ENCODE measurements around the gene PSMG1. TPM values are rescaled to one million over a fixed set of nuclear protein-coding genes. Genes with fewer than 3 reads are reported as not detected.

PSMG1 gene
- polyA plus RNA-seq, 1 of the 3 experiments (the other 2 are of a cell fraction), result 39.6 TPM

DNA sequence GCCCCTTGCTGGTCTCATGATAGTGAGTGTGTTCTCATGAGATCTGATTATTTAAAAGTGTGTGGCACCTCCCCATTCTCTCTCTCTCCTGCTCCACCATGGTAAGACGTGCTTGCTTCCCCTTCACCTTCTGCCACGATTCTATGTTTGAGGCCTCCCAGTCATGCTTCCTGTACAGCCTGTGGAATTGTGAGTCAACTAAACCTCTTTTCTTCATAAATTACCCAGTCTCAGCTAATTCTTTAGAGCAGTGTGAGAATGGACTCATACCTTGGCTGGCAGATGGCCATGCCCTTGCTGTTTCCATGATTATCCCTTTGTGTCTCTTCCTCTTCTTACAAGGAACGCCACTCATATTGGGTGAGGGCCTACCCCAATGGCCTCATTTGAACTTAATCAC lies 40.3 kb downstream of the PSMG1 start:
- CTCF ChIA-PET, result interaction anchor here (0.7 to 1.4 kb wide), 3 partner anchors 9 to 409 kb away, joined by 3 to 4 read pairs (median 3); no protein-coding TSS in a partner anchor
- DNase-seq, result no peak
- 77% methylated on average over 3 of the region's 3 CpGs for WGBS (ENCODE audit: low lambda C conversion rate)

DNA sequence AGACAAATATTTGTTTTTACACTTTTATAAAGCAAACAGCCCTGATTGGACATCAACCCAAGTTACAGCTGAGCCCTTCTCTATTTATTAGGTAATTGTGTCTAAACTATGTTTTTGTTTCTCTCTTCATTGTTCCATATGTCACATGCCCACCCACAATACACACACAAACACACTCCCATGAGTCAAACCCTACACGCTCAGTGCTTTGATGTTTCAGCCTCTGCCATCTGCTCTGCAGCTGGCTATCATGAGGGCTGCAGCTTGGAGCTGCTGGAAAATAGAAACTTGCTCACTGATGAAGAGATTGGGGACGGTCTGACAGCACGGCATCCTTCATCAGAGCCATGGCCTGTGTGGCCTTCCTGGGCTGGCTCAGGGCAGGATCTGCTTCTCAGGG lies 41.7 kb downstream of the PSMG1 start:
- Histone ChIP-seq H3K9me2 (no peaks in the 10 kb centered on the region), H2AFZ (ENCODE audit: low read depth) (no peak overlapping the region), H3K36me3 (replicated peaks in 1 of 2; ENCODE audit: control insufficient read depth in 1 of 2, insufficient read depth in 2 of 2, low read length in 1 of 2) (no peaks in the 10 kb centered on the region), H3F3A (replicated peaks; ENCODE audit: insufficient read depth) (no peaks in the 10 kb centered on the region), H3K27me3 (ENCODE audit: insufficient read depth) (no peaks in the 10 kb centered on the region), H3K4me3 (ENCODE audit: low read depth in 2 of 2, low read length in 1 of 2) (no peak overlapping the region), H3K4me1 (ENCODE audit: control insufficient read depth in 1 of 2, insufficient read depth in 2 of 2, low read depth in 1 of 2, low read length in 1 of 2) (peaks cover 3 to 25% of the 10 kb centered on the region in 2 experiments; a peak in 1 of 4 replicates), H3K9ac (no peak overlapping the region), H3K9me3 (no peaks in the 10 kb centered on the region), H4K20me1 (ENCODE audit: insufficient read depth) (no peaks in the 10 kb centered on the region), H3K27ac (ENCODE audit: low read depth in 2 of 2, low read length in 1 of 2) (peak overlapping the region in 1 of 2 experiments; percentile 73; a peak in 2 of 4 replicates), H3K79me2 (ENCODE audit: insufficient read depth) (no peaks in the 10 kb centered on the region), H3K4me2 (no peak overlapping the region)
- peak; percentile 57 for DNase-seq
- WGBS (ENCODE audit: low lambda C conversion rate), result 51% methylated on average over 3 of the region's 3 CpGs
- TF ChIP-seq YY1 (IDR thresholded peaks at IDR 0.05; ENCODE audit: low read depth), result no peak
- no peak for TF ChIP-seq POLR2AphosphoS5 (IDR thresholded peaks at IDR 0.05; ENCODE audit: low read depth, low read length)
- peak; percentile 80; the same call in 1 of the 2 replicates for TF ChIP-seq MXI1 (IDR thresholded peaks at IDR 0.05; ENCODE audit: low read depth, low read length)
- no peak for TF ChIP-seq ELF1 (IDR thresholded peaks at IDR 0.05)
- 0 out of 2 replicates have a peak, but pooled peaks have one; percentile 30 for TF ChIP-seq FOXJ3 (CRISPR knock-in tag; IDR thresholded peaks at IDR 0.05)
- TF ChIP-seq, protein P1, sequence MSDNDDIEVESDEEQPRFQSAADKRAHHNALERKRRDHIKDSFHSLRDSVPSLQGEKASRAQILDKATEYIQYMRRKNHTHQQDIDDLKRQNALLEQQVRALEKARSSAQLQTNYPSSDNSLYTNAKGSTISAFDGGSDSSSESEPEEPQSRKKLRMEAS (IDR thresholded peaks at IDR 0.05; ENCODE audit: low read depth), result no peak
- peak; percentile 84 for TF ChIP-seq GATA2 (CRISPR knock-in tag; IDR thresholded peaks at IDR 0.05)
- TF ChIP-seq, protein P2, sequence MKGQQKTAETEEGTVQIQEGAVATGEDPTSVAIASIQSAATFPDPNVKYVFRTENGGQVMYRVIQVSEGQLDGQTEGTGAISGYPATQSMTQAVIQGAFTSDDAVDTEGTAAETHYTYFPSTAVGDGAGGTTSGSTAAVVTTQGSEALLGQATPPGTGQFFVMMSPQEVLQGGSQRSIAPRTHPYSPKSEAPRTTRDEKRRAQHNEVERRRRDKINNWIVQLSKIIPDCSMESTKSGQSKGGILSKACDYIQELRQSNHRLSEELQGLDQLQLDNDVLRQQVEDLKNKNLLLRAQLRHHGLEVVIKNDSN (IDR thresholded peaks at IDR 0.05; ENCODE audit: borderline replicate concordance, low read depth), result no peak
- TF ChIP-seq RCOR1 (IDR thresholded peaks at IDR 0.05; ENCODE audit: low read length), result peak; percentile 54; the same call in 1 of the 2 replicates
- no peak for TF ChIP-seq RXRA (IDR thresholded peaks at IDR 0.05; ENCODE audit: borderline replicate concordance, low read depth)
- no peak for TF ChIP-seq RFX5 (IDR thresholded peaks at IDR 0.05; ENCODE audit: low read length)
- peak; percentile 76 for TF ChIP-seq TCF12 (IDR thresholded peaks at IDR 0.05)
- POLR2A ChIA-PET, result interaction anchor here (0.8 kb wide), 1 partner anchor 331 kb away, joined by 3 read pairs; no protein-coding TSS in a partner anchor
- CTCF ChIA-PET, result interaction anchor here (0.9 to 7.7 kb wide), 9 partner anchors 16 to 430 kb away, joined by 3 to 104 read pairs (median 6); no protein-coding TSS in a partner anchor

More for the DNA sequence above, 40.3 kb downstream of the PSMG1 start:
- H3K27ac ChIP-seq (ENCODE audit: low read depth in 2 of 2, low read length in 1 of 2), result no peak overlapping the region
- no peak overlapping the region for H2AFZ ChIP-seq (ENCODE audit: low read depth)
- TF ChIP-seq, protein P3, sequence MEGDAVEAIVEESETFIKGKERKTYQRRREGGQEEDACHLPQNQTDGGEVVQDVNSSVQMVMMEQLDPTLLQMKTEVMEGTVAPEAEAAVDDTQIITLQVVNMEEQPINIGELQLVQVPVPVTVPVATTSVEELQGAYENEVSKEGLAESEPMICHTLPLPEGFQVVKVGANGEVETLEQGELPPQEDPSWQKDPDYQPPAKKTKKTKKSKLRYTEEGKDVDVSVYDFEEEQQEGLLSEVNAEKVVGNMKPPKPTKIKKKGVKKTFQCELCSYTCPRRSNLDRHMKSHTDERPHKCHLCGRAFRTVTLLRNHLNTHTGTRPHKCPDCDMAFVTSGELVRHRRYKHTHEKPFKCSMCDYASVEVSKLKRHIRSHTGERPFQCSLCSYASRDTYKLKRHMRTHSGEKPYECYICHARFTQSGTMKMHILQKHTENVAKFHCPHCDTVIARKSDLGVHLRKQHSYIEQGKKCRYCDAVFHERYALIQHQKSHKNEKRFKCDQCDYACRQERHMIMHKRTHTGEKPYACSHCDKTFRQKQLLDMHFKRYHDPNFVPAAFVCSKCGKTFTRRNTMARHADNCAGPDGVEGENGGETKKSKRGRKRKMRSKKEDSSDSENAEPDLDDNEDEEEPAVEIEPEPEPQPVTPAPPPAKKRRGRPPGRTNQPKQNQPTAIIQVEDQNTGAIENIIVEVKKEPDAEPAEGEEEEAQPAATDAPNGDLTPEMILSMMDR (IDR thresholded peaks at IDR 0.05), result no peak
- no peak for TF ChIP-seq RCOR1 (IDR thresholded peaks at IDR 0.05; ENCODE audit: low read length)
- TF ChIP-seq RAD21 (IDR thresholded peaks at IDR 0.05; ENCODE audit: low read length), result no peak
- no peak for TF ChIP-seq RFX5 (IDR thresholded peaks at IDR 0.05; ENCODE audit: low read length)
- no peak for TF ChIP-seq NFIC (IDR thresholded peaks at IDR 0.05; ENCODE audit: borderline replicate concordance)
- TF ChIP-seq, protein P4, sequence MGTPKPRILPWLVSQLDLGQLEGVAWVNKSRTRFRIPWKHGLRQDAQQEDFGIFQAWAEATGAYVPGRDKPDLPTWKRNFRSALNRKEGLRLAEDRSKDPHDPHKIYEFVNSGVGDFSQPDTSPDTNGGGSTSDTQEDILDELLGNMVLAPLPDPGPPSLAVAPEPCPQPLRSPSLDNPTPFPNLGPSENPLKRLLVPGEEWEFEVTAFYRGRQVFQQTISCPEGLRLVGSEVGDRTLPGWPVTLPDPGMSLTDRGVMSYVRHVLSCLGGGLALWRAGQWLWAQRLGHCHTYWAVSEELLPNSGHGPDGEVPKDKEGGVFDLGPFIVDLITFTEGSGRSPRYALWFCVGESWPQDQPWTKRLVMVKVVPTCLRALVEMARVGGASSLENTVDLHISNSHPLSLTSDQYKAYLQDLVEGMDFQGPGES (IDR thresholded peaks at IDR 0.05; ENCODE audit: low read depth, low read length), result no peak
- POLR2A ChIA-PET, result no interaction called here
- no peak overlapping the region for H3K4me2 ChIP-seq
- H3K9me2 ChIP-seq, result no peaks in the 10 kb centered on the region
- no peak overlapping the region for H3K9ac ChIP-seq
- no peaks in the 10 kb centered on the region for H4K20me1 ChIP-seq (ENCODE audit: insufficient read depth)
- no peaks in the 10 kb centered on the region for H3K79me2 ChIP-seq (ENCODE audit: insufficient read depth)
- H3F3A ChIP-seq (replicated peaks; ENCODE audit: insufficient read depth), result no peaks in the 10 kb centered on the region
- H3K4me1 ChIP-seq (ENCODE audit: control insufficient read depth in 1 of 2, insufficient read depth in 2 of 2, low read depth in 1 of 2, low read length in 1 of 2), result peaks cover 0 to 12% of the 10 kb centered on the region in 2 experiments; a peak in 1 of 4 replicates
- no peaks in the 10 kb centered on the region for H3K27me3 ChIP-seq (ENCODE audit: insufficient read depth)
- no peaks in the 10 kb centered on the region for H3K36me3 ChIP-seq (replicated peaks in 1 of 2; ENCODE audit: control insufficient read depth in 1 of 2, insufficient read depth in 2 of 2, low read length in 1 of 2)
- H3K9me3 ChIP-seq, result no peaks in the 10 kb centered on the region
- no peak overlapping the region for H3K4me3 ChIP-seq (ENCODE audit: low read depth in 2 of 2, low read length in 1 of 2)

Data from SK-N-SH (cell line).